SK-N-SH (cell line): ENCODE data around the gene OR52E5.

Experiments used
- CHD2 ChIP-seq: fragments of 150-350 bp; IDR thresholded peaks from 2 replicates; pipeline ENCODE4 v1.6.1; 2018; ENCODE audit warnings: low read length; ENCODE audit not compliant: partially characterized antibody
- EZH2phosphoT487 ChIP-seq: fragments of 200-600 bp; sonication (generic); IDR thresholded peaks from 2 replicates; pipeline ENCODE4 v1.6.1; 2017; ENCODE audit warnings: low read depth, mixed run types, mild to moderate bottlenecking, antibody characterized with exemption, moderate library complexity, borderline replicate concordance
- FOSL2 ChIP-seq: IDR thresholded peaks from 2 replicates; pipeline ENCODE4 v1.4.0; 2012; ENCODE audit warnings: low read depth, mild to moderate bottlenecking, moderate library complexity, borderline replicate concordance
- FOXM1 ChIP-seq: IDR thresholded peaks from 2 replicates; pipeline ENCODE4 v1.4.0; 2012; ENCODE audit warnings: low read depth, mild to moderate bottlenecking
- POLR2AphosphoS5 ChIP-seq: IDR thresholded peaks from 2 replicates; pipeline ENCODE4 v1.6.1; 2012; ENCODE audit warnings: low read depth, low read length
- RFX5 ChIP-seq: IDR thresholded peaks from 2 replicates; pipeline ENCODE4 v1.6.1; 2012; ENCODE audit warnings: mild to moderate bottlenecking, improper control_type of control experiment, low read length
- TCF12 ChIP-seq: IDR thresholded peaks from 2 replicates; pipeline ENCODE4 v1.4.0; 2012
- YY1 ChIP-seq: IDR thresholded peaks from 2 replicates; pipeline ENCODE4 v1.4.0; 2012; ENCODE audit warnings: low read depth, mild to moderate bottlenecking
- TF ChIP-seq, protein P1 (sequence below): fragments of 200-600 bp; sonication (generic); IDR thresholded peaks from 2 replicates; pipeline ENCODE4 v1.6.1; 2017; ENCODE audit warnings: antibody characterized with exemption, mild to moderate bottlenecking, moderate library complexity
- TF ChIP-seq, protein P2 (sequence below): IDR thresholded peaks from 2 replicates; pipeline ENCODE4 v1.6.1; 2012; ENCODE audit warnings: mild to moderate bottlenecking, low read depth, low read length, moderate library complexity
- TF ChIP-seq, protein P3 (sequence below): fragments of 150-350 bp; IDR thresholded peaks from 2 replicates; pipeline ENCODE4 v1.6.1; 2017; ENCODE audit warnings: antibody characterized with exemption, low read length, low read depth, borderline replicate concordance
- TF ChIP-seq, protein P4 (sequence below): IDR thresholded peaks from 2 replicates; pipeline ENCODE4; 2012

DNA sequence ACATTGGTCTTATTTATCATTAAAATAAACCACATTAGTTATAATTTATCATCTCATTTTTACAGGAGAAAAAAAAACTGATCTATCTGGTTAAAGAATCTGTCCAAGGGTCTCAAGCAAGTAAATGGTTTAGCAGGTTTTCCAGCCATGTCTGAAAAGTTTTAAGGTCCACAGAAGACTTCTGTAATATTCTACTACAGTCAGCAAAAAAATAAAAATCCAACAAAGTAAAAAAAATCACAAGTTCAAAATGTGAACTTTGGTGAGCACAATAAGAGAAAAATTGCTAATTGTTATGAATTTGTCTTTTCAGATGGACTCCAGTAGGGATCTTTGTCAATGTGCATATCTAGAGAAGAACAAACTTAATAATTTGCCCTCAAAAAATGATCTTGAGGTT, 11.3 kb upstream of the OR52E5 start:
- TF ChIP-seq TCF12: no peak
- TF ChIP-seq, protein P1, sequence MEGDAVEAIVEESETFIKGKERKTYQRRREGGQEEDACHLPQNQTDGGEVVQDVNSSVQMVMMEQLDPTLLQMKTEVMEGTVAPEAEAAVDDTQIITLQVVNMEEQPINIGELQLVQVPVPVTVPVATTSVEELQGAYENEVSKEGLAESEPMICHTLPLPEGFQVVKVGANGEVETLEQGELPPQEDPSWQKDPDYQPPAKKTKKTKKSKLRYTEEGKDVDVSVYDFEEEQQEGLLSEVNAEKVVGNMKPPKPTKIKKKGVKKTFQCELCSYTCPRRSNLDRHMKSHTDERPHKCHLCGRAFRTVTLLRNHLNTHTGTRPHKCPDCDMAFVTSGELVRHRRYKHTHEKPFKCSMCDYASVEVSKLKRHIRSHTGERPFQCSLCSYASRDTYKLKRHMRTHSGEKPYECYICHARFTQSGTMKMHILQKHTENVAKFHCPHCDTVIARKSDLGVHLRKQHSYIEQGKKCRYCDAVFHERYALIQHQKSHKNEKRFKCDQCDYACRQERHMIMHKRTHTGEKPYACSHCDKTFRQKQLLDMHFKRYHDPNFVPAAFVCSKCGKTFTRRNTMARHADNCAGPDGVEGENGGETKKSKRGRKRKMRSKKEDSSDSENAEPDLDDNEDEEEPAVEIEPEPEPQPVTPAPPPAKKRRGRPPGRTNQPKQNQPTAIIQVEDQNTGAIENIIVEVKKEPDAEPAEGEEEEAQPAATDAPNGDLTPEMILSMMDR: no peak
- TF ChIP-seq EZH2phosphoT487: no peak
- TF ChIP-seq RFX5: no peak
- no peak for TF ChIP-seq FOXM1
- TF ChIP-seq CHD2: no peak
- no peak for TF ChIP-seq POLR2AphosphoS5
- TF ChIP-seq YY1: no peak
- TF ChIP-seq, protein P2, sequence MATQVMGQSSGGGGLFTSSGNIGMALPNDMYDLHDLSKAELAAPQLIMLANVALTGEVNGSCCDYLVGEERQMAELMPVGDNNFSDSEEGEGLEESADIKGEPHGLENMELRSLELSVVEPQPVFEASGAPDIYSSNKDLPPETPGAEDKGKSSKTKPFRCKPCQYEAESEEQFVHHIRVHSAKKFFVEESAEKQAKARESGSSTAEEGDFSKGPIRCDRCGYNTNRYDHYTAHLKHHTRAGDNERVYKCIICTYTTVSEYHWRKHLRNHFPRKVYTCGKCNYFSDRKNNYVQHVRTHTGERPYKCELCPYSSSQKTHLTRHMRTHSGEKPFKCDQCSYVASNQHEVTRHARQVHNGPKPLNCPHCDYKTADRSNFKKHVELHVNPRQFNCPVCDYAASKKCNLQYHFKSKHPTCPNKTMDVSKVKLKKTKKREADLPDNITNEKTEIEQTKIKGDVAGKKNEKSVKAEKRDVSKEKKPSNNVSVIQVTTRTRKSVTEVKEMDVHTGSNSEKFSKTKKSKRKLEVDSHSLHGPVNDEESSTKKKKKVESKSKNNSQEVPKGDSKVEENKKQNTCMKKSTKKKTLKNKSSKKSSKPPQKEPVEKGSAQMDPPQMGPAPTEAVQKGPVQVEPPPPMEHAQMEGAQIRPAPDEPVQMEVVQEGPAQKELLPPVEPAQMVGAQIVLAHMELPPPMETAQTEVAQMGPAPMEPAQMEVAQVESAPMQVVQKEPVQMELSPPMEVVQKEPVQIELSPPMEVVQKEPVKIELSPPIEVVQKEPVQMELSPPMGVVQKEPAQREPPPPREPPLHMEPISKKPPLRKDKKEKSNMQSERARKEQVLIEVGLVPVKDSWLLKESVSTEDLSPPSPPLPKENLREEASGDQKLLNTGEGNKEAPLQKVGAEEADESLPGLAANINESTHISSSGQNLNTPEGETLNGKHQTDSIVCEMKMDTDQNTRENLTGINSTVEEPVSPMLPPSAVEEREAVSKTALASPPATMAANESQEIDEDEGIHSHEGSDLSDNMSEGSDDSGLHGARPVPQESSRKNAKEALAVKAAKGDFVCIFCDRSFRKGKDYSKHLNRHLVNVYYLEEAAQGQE: no peak
- TF ChIP-seq, protein P3, sequence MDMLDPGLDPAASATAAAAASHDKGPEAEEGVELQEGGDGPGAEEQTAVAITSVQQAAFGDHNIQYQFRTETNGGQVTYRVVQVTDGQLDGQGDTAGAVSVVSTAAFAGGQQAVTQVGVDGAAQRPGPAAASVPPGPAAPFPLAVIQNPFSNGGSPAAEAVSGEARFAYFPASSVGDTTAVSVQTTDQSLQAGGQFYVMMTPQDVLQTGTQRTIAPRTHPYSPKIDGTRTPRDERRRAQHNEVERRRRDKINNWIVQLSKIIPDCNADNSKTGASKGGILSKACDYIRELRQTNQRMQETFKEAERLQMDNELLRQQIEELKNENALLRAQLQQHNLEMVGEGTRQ: no peak
- TF ChIP-seq FOSL2: no peak
- TF ChIP-seq, protein P4, sequence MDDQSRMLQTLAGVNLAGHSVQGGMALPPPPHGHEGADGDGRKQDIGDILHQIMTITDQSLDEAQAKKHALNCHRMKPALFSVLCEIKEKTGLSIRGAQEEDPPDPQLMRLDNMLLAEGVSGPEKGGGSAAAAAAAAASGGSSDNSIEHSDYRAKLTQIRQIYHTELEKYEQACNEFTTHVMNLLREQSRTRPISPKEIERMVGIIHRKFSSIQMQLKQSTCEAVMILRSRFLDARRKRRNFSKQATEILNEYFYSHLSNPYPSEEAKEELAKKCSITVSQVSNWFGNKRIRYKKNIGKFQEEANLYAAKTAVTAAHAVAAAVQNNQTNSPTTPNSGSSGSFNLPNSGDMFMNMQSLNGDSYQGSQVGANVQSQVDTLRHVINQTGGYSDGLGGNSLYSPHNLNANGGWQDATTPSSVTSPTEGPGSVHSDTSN: no peak
